NCI-H1092 treated with DMSO at 0.1 percent for 48 hours (cell line): ENCODE data around the gene ARMH3.
A peak's percentile ranks its signal among the peaks of the same experiment; 100 is the strongest.
"Not testable (repeated sequence)": the region's sequence is repeated elsewhere in the genome, so short reads cannot be mapped to it uniquely, and the experiment has no call there.

Source experiments
- DNase-seq: peaks from one replicate; lab custom pipeline; 2025; lab: John Stamatoyannopoulos, UW

Gene ARMH3

GRCh38 chr10:101986624-101986971 lies 69.4 kb downstream of the ARMH3 start:
- DNase-seq = peak; percentile 8

- DNase-seq = not testable (repeated sequence)
These were observed 75.3 kb downstream of the ARMH3 start for GRCh38 chr10:101980677-101981076.

GRCh38 chr10:101974091-101974971 lies 81.6 kb downstream of the ARMH3 start:
- no peak for DNase-seq

GRCh38 chr10:101972761-101973160 lies 83.2 kb downstream of the ARMH3 start:
- DNase-seq = no peak

- no peak for DNase-seq
These were observed 86.5 kb downstream of the ARMH3 start for GRCh38 chr10:101969412-101969922.

- no peak for DNase-seq
These were observed 87.0 kb downstream of the ARMH3 start for GRCh38 chr10:101968940-101969321.

GRCh38 chr10:101968286-101968939 lies 87.6 kb downstream of the ARMH3 start:
- no peak for DNase-seq

GRCh38 chr10:101967713-101968112 lies 88.3 kb downstream of the ARMH3 start:
- no peak for DNase-seq

GRCh38 chr10:101967119-101967518 lies 88.9 kb downstream of the ARMH3 start:
- DNase-seq = no peak

GRCh38 chr10:101965075-101965765 lies 90.8 kb downstream of the ARMH3 start:
- no peak for DNase-seq

- no peak for DNase-seq
These were observed 94.1 kb downstream of the ARMH3 start for GRCh38 chr10:101961591-101962498.

- DNase-seq = no peak
These were observed 95.0 kb downstream of the ARMH3 start for GRCh38 chr10:101960879-101961395.

- no peak for DNase-seq
These were observed 96.5 kb downstream of the ARMH3 start for GRCh38 chr10:101959346-101959916.

GRCh38 chr10:101958691-101959090 lies 97.3 kb downstream of the ARMH3 start:
- DNase-seq = no peak

- no peak for DNase-seq
These were observed 99.1 kb downstream of the ARMH3 start for GRCh38 chr10:101956898-101957297.

- DNase-seq = no peak
These were observed 99.9 kb downstream of the ARMH3 start for GRCh38 chr10:101956117-101956516.

- no peak for DNase-seq
These were observed 103.8 kb downstream of the ARMH3 start for GRCh38 chr10:101952191-101952590.

GRCh38 chr10:101950213-101950612 lies 105.8 kb downstream of the ARMH3 start:
- DNase-seq = no peak

GRCh38 chr10:101941871-101942270 lies 114.1 kb downstream of the ARMH3 start:
- no peak for DNase-seq

- DNase-seq = no peak
These were observed 115.1 kb downstream of the ARMH3 start for GRCh38 chr10:101940916-101941315.

GRCh38 chr10:101939729-101940128 lies 116.2 kb downstream of the ARMH3 start:
- no peak for DNase-seq
